ENCODE measurements around the gene C9orf72.
A peak's percentile ranks its signal among the peaks of the same experiment; 100 is the strongest.

C9orf72 gene

GRCh38 chr9:27595733-27596132 is 22.5 kb upstream of the C9orf72 start:
- no peak for DNase-seq (ENCODE audit: low read depth)
- no peak for TF ChIP-seq CTCF (conservative IDR thresholded peaks at IDR 0.05; ENCODE audit: control insufficient read depth, insufficient read depth, low read depth, low read length)
- no peak overlapping the region for H3K4me3 ChIP-seq (ENCODE audit: control insufficient read depth, low read depth, low read length)

DNA sequence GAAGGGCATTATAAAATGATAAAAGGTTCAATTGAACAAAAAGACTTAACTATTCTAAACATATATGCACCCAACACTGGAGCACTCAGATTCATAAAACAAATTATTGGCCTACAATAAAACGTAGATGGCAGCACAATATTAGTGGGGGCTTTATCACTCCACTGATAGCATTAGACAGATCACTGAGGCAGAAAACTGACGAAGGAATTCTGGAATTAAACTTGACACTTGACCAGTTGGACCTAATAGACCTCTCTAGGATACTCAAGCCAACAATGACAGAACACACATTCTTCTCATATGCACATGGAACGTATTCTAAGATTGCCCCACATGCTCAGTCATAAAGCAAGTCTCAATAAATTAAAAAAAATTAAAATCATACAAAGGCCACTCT is 18.4 kb upstream of the C9orf72 start:
- no peak for TF ChIP-seq CTCF (conservative IDR thresholded peaks at IDR 0.05; ENCODE audit: control insufficient read depth, insufficient read depth, low read depth, low read length)
- no peak overlapping the region for H3K4me3 ChIP-seq (ENCODE audit: control insufficient read depth, low read depth, low read length)
- no peak for DNase-seq (ENCODE audit: low read depth)

DNA sequence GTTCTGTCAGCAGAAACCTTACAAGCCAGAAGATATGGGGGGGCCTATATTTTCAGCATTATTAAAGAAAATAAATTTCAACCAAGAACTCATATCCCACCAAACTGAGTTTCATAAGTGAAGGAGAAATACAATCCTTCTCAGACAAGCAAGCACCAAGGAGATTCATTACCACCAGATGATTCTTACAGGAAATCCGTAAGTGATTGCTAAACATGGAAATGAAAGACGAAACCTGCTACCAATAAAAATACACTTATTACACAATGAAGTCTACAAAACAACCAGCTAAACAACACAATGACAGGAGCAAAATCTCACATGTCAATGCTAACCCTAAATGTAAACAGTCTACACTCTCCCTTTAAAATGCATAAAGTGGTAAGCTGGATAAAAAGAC is 17.8 kb upstream of the C9orf72 start:
- TF ChIP-seq CTCF (conservative IDR thresholded peaks at IDR 0.05; ENCODE audit: control insufficient read depth, insufficient read depth, low read depth, low read length): no peak
- no peak overlapping the region for H3K4me3 ChIP-seq (ENCODE audit: control insufficient read depth, low read depth, low read length)

GRCh38 chr9:27590651-27591050 is 17.4 kb upstream of the C9orf72 start:
- H3K4me3 ChIP-seq (ENCODE audit: control insufficient read depth, low read depth, low read length): no peak overlapping the region
- TF ChIP-seq CTCF (conservative IDR thresholded peaks at IDR 0.05; ENCODE audit: control insufficient read depth, insufficient read depth, low read depth, low read length): no peak
- DNase-seq (ENCODE audit: low read depth): peak; percentile 34

More for the DNA sequence above, 17.8 kb upstream of the C9orf72 start:
- DNase-seq (ENCODE audit: low read depth): peak; percentile 26

- no peak for DNase-seq (ENCODE audit: low read depth)
- TF ChIP-seq CTCF (conservative IDR thresholded peaks at IDR 0.05; ENCODE audit: control insufficient read depth, insufficient read depth, low read depth, low read length): no peak
- no peak overlapping the region for H3K4me3 ChIP-seq (ENCODE audit: control insufficient read depth, low read depth, low read length)
Measured at GRCh38 chr9:27589462-27589861, 16.2 kb upstream of the C9orf72 start.

DNA sequence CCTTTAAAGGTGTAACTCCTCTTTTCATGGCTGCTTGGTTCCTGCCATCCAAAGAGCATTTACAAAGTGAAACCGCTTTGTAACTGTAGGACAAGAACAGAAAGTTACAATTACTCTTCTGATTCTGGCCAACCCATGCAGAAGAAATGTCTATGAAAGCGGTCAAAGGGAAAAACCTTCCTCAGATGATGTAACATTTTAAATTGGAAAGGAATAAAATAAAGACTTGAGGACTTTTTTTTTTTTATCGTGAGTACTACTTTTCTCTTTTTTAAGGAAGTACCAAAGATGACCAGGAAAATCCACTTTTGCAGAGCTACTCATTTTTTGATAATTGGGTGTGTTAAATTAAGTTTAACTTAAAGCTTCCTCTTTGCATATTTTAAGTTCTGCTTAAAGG is 13.0 kb upstream of the C9orf72 start:
- no peak overlapping the region for H3K4me3 ChIP-seq (ENCODE audit: control insufficient read depth, low read depth, low read length)
- no peak for TF ChIP-seq CTCF (conservative IDR thresholded peaks at IDR 0.05; ENCODE audit: control insufficient read depth, insufficient read depth, low read depth, low read length)
- DNase-seq (ENCODE audit: low read depth): no peak

- no peak for DNase-seq (ENCODE audit: low read depth)
- no peak overlapping the region for H3K4me3 ChIP-seq (ENCODE audit: control insufficient read depth, low read depth, low read length)
- TF ChIP-seq CTCF (conservative IDR thresholded peaks at IDR 0.05; ENCODE audit: control insufficient read depth, insufficient read depth, low read depth, low read length): no peak
Measured at GRCh38 chr9:27584931-27585330, 11.7 kb upstream of the C9orf72 start.

All from fibroblast of mammary gland (primary cell).